ENCODE results near the gene OGFR.
A peak's percentile ranks its signal among the peaks of the same experiment; 100 is the strongest.

Gene OGFR

GRCh38 chr20:62828051-62828450 lies 23.4 kb downstream of the OGFR start:
- no peak for DNase-seq

GRCh38 chr20:62828511-62829230 lies 24.0 kb downstream of the OGFR start:
- no peak for DNase-seq

DNA sequence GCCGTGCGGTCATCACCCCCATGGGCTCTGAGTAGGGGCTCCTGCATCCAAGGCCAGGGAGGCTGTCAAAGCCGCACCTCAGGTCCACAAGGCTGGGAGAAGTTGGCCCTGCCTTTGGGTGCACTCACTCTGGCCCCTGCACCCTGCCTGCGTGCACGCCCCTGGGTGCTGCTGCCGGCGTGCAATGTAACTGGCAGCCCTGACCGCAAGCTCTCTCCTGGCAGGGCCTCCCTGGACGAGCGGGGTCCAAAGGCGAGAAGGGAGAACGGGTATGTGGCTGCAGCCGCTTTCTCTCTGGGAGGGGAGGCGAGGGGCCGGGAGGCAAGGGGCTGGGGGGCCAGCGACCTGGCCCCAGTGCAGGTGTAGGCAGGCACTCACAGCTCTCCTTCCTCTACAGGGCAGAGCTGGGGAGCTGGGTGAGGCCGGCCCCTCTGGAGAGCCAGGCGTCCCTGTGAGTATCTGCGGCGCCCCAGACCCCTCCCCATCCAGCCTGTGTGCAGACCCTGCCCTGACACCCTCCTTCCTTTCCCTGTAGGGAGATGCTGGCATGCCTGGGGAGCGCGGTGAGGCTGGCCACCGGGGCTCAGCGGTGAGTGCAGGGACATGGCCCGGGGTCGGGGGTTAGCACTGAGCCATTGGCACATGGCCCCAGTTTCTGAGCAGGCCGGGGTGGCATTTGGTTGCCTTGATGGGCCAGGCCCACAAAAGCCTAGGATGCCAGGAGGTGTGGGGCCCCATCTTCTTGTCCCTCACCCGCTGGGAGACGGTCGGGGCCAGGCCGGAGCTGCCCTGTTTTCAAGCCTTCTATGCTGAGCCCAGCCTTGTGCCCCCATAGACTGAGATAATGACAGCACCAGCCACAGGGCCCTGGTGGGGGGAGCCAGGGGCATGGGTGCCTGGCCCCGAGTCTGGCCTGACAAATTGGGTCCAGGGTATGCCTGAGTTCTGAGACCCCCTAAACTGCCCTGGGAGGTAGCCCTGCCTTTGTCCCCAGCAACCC lies 24.9 kb downstream of the OGFR start:
- DNase-seq = no peak

- no peak for DNase-seq
These were observed 25.6 kb downstream of the OGFR start for GRCh38 chr20:62830251-62830650.

- DNase-seq = no peak
These were observed 26.2 kb downstream of the OGFR start for GRCh38 chr20:62830821-62831220.

- no peak for DNase-seq
These were observed 26.7 kb downstream of the OGFR start for GRCh38 chr20:62831361-62831788.

DNA sequence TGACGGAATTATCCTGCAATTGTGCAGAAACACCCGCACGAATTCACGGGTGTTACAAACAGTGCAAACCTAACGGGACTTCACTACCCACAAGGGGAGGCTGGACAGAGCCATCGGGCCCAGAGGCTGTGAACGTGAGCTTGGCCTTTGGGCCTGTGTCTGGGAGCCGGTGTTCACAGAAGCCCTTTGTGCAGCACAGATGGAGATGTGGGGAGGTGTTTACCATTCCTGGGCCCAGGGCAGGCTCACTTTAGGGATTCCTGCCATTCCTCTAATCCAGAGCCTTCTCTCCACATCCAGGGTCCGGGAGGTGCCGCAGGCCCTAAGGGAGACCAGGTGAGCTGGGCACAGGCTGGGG lies 27.2 kb downstream of the OGFR start:
- DNase-seq = no peak

DNA sequence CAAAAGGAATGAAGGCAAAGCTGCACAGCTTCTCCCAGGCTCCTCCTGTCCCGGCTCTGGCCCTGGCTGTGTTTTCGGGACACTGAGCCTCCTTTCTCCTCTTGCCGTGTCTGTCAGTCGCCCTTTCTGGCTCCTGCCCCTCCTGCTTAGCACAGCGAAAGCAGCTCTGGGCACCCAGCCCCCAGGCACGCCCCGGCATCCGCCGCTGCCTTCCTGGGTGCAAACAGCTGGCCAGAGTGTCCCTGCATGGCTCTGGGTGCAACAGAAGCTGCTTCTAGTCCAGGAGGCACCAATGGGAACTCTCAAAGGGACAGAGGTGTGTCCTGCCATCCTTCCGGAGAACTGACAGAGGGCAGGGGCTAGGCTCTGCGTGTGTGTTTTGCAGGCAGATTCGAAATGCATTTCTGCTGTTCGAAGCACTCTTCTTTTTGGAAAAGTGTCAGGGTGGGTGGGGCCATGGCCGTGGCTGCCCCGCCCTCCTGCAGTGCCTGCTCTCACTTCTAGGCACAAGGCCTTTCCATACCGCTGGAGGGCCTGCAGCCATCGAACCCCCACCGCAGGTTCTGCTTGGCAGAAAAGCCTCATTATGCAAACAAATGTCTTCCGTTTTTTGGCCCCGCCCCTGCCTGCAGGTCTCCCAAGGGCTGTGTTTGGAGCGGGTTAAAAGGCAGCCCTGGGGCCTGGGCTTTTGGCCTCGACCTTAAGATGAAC lies 27.7 kb downstream of the OGFR start:
- peak in 1 of 2 donors; percentile 50 for DNase-seq

GRCh38 chr20:62832951-62833391 lies 28.3 kb downstream of the OGFR start:
- DNase-seq = no peak

DNA sequence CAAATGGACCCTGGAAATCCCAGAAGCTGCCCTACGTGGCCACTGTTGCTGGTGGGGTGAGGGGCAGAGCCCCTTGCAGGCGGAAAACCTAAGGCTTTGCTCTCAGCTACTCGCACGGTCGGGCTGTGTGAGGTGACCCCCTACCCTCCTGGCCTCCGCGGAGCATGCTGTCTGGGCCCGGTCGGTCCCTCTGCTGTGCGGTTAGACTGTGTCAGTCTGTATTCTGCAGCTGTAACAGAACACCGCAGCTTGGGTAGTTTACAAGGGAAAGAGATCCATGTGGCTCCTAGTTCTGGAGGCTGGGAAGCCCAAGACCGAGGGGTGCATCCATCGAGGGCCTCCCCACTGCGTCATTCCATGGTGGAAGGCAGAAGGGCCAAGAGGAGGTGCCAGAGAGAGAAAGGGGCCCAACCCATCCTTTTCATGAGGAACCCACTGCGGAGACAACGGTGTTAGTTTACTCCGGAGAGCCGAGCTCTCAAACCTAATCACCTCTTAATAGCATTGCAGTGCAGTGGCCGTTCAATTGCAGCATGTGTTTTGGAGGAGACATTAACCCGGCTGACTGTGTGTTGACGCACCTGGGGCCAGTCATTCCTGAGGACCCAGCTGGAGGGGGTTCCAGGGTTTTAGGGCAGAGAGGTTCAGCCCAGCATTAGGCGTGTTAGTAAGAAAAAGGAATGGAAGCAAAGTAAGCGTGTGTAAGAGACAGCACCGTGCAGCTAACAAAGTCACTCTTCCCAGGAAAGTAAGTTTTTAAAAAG lies 30.5 kb downstream of the OGFR start:
- no peak for DNase-seq

DNA sequence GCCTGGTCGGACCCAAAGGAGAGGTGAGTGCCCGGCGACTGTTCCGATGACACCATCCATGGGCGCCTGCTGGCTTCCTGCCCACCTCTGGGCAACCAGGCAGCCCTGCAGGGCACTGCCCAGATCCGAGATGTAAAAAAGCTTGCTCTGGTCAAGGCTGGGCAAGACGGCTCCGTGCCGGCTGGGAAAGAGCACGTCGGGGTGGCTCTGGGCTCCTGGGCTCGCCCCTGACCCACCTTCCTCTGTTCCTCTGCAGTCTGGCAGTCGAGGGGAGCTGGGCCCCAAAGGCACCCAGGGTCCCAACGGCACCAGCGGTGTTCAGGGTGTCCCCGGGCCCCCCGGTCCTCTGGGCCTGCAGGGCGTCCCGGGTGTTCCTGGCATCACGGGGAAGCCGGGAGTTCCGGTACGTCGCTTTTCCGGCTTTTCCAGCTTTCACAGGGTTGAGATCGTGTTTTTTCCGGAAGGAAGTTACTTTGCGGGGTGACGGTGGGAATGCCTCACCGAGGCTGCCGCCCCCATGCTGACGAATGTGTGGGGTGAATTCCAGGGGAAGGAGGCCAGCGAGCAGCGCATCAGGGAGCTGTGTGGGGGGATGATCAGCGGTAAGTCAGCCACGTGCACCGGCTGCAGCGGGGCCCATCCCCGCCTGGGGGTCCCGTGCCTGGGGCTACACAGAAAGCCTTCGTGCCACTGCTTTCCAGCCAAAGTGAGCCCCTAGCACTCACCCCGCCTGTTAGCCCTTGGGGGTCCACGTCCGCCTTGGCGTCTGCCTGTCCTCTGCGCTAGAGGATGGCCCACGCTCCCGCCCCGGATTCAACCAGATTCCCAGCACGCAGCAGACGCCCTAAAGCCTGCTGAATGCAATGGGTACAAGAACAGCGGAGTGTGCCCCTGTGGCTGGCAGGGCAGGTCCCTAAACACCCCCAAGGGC lies 31.6 kb downstream of the OGFR start:
- no peak for DNase-seq

DNA sequence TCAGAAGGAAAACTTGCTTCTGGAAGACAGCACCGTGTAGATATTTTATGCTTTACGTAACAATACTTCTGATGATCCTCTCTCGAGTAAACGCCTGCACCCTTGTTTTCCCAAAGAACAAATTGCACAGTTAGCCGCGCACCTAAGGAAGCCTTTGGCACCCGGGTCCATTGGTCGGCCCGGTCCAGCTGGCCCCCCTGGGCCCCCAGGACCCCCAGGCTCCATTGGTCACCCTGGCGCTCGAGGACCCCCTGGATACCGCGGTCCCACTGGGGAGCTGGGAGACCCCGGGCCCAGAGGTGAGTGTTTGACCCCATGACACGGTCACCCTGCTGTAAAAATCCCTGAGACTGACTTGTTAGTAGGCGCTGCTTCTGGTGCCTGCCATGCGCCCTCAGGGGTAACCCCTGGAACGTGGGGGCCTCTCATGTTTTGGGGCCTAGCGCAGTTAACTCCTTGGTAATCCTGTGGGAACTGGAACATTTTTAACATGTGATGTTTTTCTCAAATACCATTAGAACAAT lies 32.4 kb downstream of the OGFR start:
- no peak for DNase-seq

DNA sequence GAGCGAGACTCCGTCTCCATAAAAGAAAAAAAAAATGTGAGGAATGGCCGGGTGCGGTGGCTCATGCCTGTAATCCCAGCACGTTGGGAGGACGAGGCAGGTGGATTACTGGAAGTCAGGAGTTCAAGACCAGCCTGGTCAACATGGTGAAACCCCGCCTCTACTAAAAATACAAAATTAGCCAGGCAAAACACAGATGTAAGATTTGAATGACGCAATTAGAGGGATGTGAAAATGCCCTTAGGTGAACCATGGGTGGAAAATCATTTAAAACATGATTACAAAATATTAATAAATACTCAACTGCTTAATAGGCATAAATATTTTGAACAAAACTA lies 33.1 kb downstream of the OGFR start:
- DNase-seq = no peak

- no peak for DNase-seq
These were observed 33.7 kb downstream of the OGFR start for GRCh38 chr20:62838128-62838891.

- DNase-seq = no peak
These were observed 34.6 kb downstream of the OGFR start for GRCh38 chr20:62839261-62839660.

GRCh38 chr20:62839816-62840215 lies 35.2 kb downstream of the OGFR start:
- no peak for DNase-seq

DNA sequence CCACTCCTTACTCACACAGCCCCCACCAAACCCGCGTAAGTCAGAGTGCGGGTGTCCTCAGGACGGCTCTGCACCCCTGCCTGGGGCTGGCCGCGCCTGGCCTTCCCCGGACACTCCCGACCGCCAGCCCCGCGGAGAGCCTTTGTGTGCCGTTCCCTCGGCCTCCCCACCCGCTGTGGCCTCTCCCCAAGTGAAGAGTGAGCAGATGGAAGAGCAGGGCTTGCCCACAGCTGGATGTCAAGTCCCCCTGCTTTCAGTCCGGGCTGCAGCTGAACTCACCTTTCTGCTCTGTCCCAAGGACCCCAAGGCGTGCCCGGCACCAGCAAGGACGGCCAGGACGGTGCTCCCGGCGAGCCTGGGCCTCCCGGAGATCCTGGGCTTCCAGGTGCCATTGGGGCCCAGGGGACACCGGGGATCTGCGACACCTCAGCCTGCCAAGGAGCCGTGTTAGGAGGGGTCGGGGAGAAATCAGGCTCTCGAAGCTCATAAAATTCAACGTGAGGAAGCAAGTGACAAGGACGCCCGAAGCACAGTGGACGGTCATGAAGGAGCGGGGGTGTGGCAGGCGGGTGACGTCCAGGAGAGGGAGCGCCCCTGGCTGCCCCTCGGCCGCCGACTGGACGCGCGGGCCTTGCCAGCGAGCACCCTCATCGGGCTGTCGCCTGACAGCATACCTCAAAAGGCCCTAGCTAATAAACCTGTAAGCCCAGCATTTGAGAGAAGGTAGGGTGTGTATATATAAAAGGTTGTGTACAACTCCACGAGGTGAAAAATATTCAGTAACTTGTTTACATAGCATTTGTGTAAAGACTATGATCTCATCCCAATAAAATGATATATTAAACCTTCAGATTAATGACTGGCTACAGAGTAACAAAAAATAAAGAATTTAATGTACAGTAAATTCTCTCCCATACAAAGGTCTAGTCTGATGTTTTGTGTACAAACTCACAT lies 35.9 kb downstream of the OGFR start:
- no peak for DNase-seq

- no peak for DNase-seq
These were observed 37.1 kb downstream of the OGFR start for GRCh38 chr20:62841705-62842212.

- DNase-seq = no peak
These were observed 39.0 kb downstream of the OGFR start for GRCh38 chr20:62843656-62844055.
